Raji (cell line): Measurements from ENCODE around the gene TLL2.

Experiments
- POLR2A ChIP-seq: IDR thresholded peaks from 2 replicates; pipeline ENCODE4 v1.6.1; 2011; ENCODE audit warnings: low read depth, low read length, control low read depth; ENCODE audit not compliant: insufficient read depth

TLL2 gene

DNA sequence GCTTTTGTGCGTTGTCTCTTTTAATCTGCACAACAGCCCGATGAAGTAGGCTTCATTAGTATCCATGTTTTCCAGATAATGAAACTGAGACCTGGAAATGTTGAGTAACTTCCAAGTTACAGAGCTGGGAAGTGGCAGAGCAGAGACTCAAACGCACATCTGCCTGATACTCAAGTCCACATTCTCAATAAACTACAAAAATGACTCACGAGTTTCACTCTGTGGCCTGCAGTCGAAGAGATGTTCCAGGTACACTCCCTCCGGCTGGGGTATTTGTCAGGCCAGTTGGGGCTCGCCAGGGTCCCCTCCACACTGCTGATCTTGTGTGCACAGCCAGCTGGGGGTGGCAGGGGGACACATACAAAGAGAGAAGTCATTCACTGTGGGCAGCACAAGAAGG, 137.2 kb downstream of the TLL2 start:
- no peak for TF ChIP-seq POLR2A

DNA sequence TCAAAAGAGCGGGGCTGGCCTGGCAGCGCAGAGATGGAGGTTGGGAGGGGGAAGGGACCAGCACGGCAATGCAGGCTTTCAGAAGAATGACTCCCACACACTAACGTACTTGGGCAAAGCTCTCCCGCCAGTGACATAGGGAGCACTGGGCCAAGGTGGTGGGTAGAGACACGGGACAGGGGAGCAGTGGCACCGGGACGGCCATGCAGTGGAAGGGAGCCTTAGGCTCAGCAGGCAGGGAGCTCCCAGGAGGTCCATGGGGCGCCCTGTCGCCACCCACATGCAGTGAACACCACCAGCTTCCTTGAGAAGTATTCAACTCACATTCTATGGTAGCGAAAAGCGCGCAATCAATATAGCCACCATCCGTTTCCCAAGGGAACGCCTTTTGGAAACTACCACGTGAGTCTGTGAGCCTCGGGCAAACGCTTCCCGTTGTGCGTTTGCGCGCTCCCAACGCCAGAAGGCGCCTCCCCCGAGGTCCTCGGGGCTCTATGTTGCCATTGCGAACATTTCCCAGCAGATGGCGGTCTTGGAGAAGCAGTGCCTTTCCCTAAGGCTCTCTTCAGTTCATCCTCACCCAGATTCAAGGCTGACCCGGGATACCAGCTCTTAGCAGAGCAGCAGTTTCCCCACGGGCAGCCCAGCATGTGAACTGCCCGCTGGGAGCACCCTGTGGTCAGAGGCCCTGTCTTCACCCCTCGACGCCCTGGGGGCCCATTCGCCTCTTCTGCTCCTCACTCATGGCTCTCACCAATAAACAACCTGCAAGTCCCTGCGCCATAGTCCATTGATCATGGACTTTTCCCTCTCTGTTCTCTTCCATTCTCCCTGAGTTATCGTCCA, 138.5 kb downstream of the TLL2 start:
- TF ChIP-seq POLR2A, result peak; percentile 51

GRCh38 chr10:96374639-96374984, 139.1 kb downstream of the TLL2 start:
- TF ChIP-seq POLR2A, result no peak

DNA sequence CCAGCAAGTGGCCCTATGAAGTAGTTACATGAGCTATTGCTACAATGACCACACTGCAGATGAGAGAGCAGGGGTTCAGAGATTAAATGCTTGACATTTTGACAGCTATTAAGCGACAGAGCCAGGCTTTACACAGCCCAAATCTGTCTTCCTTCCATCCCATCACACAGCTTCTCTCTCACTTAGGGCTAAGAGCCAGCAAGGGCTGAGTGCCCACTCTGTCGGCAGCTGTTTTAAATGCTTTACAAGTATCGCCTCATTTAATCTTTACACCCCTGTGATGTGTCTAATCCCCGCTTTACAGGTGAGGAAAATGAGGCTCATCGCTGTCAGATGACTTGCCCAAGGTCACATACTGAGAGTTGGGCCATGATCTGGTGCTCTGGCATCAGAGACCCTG, 139.7 kb downstream of the TLL2 start:
- TF ChIP-seq POLR2A, result no peak

GRCh38 chr10:96371356-96371755, 142.4 kb downstream of the TLL2 start:
- TF ChIP-seq POLR2A, result no peak

- TF ChIP-seq POLR2A, result no peak
Measured at GRCh38 chr10:96370584-96371157, 143.1 kb downstream of the TLL2 start.

DNA sequence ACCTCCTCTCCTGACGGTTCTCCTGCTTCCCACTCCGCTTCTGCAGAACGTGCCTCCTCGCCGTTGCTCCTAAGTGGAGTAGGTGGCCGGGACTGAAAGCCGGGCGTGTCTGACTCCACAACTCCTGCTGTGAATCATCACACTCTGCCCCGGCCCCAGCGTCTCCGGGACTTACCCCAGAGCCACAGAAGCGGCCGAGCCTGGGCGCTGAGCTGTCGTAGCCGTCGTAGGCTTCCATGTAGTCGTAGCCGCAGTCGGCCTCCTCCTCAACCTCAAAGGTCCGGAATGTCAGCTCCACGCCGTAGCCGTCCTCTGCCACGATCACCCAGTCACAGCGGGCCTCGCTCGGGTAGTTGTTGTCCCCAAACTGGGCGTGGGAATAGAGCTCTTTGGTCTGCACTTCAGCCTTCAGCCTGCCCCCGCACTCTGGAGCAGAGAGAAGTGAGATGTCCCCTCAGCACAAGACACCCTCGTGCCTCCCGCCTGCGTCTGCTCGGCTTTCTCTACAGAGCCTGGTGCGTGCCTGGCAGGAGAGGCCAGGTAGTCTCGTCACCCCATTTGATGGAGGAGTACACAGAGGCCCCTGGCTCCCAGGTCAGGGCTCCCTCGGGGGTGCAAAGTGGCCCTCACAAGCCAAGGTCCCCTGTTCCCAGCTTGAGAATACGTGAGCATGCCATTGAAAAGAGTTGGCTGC, 143.7 kb downstream of the TLL2 start:
- no peak for TF ChIP-seq POLR2A

DNA sequence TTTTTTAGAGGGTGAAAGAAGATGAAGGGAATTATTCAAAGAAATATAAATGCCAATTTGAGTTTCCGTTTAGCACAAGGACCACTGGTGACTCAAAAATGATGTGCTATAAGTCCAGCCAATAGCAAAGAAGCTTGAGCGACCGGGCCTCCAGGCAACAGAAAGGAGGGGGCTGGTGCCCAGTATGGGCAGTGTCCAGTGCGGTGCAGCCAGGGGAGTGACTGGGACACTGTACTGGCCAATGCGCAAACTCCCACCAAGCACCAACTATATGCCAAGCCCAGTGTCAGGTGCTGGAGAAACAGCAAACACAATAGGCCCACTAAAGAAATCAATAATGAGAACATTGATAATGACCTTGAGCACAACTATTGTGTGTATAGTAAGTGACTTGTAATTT, 144.8 kb downstream of the TLL2 start:
- TF ChIP-seq POLR2A, result no peak

DNA sequence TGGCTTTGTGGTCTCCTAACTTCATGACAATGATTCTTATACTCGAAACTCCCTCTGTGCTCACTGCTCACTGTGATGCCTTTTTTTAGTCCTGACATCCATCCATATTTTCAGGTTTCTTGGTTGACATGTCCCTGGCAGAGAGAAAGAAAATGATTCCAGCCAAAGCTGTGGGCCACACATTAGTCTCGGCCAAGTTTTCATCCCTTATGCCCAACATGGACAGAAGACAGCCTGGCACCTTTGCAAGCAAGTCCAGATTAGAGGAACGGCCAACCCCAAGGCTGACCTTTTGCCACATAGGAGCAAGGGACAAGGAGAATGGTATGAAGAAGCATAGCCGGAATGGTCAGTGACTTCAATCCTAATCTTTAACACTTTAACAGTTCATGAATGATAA, 146.3 kb downstream of the TLL2 start:
- no peak for TF ChIP-seq POLR2A

DNA sequence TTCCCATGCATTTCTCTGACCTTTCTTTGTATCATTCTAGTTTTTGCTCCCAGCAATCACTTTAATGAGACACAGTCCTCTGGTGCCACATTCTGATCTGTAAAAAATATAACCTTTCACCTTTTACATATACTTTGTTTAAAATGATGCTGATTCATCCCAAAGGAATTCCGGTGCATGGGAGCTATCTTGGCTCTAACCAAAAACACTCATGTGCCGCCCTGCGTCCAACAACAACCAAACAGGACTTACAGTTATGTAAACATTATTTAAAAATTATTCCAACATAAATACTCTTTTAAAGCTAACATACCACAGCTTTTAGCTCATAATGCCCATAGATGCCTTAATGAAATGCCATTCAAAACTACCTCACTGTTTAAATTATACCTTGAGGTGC, 147.2 kb downstream of the TLL2 start:
- TF ChIP-seq POLR2A, result no peak

- no peak for TF ChIP-seq POLR2A
Measured at GRCh38 chr10:96365571-96365970, 148.2 kb downstream of the TLL2 start.

- TF ChIP-seq POLR2A, result no peak
Measured at GRCh38 chr10:96360766-96361165, 153.0 kb downstream of the TLL2 start.

- no peak for TF ChIP-seq POLR2A
Measured at GRCh38 chr10:96360331-96360730, 153.4 kb downstream of the TLL2 start.

GRCh38 chr10:96359616-96360015, 154.1 kb downstream of the TLL2 start:
- TF ChIP-seq POLR2A, result no peak

- TF ChIP-seq POLR2A, result no peak
Measured at GRCh38 chr10:96358851-96359540, 154.7 kb downstream of the TLL2 start, which contains the start of gene OPALIN. TSS of gene OPALIN (minus strand) at chr10:96359002. CDS start at chr10:96358896, 106 bp downstream.
